ENCODE measurements around the gene RERE. TPM values are rescaled to one million over a fixed set of nuclear protein-coding genes. Genes with fewer than 3 reads are reported as not detected.

Gene RERE
- total RNA-seq, 3 donors from 2014 or later = 99.5 to 204 (median 174) TPM

DNA sequence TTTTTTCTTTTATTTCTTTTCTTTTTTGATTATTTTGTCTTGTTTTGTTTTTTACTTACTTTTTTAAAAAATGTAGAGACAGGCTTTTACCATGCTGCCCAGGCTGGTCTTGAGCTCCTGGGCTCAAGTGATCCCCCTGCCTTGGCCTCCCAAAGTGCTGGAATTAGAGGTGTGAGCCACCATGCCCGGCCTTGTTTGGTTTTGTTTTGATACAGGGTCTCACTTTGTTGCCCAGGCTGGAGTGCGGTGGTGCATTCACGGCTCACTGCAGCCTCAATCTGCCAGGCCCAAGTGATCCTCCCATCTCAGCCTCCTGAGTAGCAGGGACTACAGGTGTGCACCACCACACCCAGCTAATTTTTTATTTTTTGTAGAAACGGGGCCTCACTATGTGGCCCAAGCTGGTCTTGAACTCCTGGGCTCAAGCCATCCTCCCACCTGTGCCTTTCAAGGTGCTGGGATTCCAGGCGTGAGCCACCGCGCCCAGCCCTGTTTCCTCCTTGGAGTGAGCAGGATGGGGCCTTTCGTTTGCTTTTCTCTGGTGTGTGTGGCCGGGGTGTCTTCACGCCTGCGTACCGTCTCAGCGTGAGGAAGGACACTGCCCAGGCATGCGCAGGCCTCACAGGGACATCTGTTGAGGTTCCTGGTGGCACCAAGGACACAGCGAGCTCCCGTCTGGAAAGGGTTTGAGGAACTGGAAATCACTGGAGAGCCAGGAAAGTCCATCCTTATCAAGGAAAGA is 484.0 kb downstream of the RERE start:
- intact Hi-C loops (cut with DNase I, micrococcal nuclease) = no loop called here
- no peak for DNase-seq
- no peak overlapping the region for H3K4me3 ChIP-seq
- H3K9me3 ChIP-seq = no peaks in the 10 kb centered on the region
- ATAC-seq = no peak
- H3K4me1 ChIP-seq (ENCODE audit: low read depth) = no peaks in the 10 kb centered on the region
- H3K36me3 ChIP-seq (ENCODE audit: low read depth) = no peaks in the 10 kb centered on the region
- TF ChIP-seq, protein P1, sequence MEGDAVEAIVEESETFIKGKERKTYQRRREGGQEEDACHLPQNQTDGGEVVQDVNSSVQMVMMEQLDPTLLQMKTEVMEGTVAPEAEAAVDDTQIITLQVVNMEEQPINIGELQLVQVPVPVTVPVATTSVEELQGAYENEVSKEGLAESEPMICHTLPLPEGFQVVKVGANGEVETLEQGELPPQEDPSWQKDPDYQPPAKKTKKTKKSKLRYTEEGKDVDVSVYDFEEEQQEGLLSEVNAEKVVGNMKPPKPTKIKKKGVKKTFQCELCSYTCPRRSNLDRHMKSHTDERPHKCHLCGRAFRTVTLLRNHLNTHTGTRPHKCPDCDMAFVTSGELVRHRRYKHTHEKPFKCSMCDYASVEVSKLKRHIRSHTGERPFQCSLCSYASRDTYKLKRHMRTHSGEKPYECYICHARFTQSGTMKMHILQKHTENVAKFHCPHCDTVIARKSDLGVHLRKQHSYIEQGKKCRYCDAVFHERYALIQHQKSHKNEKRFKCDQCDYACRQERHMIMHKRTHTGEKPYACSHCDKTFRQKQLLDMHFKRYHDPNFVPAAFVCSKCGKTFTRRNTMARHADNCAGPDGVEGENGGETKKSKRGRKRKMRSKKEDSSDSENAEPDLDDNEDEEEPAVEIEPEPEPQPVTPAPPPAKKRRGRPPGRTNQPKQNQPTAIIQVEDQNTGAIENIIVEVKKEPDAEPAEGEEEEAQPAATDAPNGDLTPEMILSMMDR (IDR thresholded peaks at IDR 0.05) = no peak

DNA sequence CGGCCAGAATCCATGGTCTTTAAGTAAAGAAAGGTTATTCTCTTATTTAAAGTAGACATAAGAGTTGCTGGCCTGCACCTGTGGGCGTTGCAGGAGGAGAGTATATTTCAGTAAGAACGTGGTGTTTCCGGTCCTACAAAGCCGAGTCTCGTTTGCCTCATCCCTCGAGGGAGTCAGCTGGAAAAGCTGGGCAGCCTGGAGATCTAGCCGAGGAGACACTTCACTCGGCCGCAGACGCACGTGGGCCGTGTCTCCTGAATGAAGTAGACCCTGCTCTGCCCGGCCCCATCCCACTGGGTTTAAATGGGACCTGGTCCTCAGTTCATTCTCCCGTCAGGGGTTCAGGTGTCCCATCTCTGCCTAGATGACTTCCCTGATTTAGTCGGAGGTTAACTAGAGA is 484.6 kb downstream of the RERE start:
- ATAC-seq = no peak
- intact Hi-C loops (cut with DNase I, micrococcal nuclease) = no loop called here
- TF ChIP-seq, protein P1 (IDR thresholded peaks at IDR 0.05) = no peak
- DNase-seq = no peak
- H3K9me3 ChIP-seq = no peaks in the 10 kb centered on the region
- no peaks in the 10 kb centered on the region for H3K4me1 ChIP-seq (ENCODE audit: low read depth)
- H3K4me3 ChIP-seq = no peak overlapping the region
- H3K36me3 ChIP-seq (ENCODE audit: low read depth) = no peaks in the 10 kb centered on the region

DNA sequence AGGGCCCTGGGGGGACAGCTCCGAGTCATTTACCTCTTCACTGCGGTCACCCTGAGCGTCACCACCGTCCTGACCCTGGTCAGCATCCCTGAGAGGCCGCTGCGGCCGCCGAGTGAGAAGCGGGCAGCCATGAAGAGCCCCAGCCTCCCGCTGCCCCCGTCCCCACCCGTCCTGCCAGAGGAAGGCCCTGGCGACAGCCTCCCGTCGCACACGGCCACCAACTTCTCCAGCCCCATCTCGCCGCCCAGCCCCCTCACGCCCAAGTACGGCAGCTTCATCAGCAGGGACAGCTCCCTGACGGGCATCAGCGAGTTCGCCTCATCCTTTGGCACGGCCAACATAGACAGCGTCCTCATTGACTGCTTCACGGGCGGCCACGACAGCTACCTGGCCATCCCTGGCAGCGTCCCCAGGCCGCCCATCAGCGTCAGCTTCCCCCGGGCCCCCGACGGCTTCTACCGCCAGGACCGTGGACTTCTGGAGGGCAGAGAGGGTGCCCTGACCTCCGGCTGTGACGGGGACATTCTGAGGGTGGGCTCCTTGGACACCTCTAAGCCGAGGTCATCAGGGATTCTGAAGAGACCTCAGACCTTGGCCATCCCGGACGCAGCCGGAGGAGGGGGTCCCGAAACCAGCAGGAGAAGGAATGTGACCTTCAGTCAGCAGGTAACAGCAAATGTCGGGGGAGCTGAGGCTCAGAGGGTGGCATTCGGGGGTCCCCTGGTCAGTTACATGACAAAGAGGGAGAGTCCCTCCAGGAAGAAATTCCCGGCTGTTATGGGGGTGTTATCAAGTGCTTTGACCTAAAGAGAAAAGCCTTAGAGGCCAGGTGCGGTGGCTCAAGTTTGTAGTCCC is 486.9 kb downstream of the RERE start:
- DNase-seq = no peak
- intact Hi-C loops (cut with DNase I, micrococcal nuclease) = no loop called here
- TF ChIP-seq, protein P1 (IDR thresholded peaks at IDR 0.05) = no peak
- Histone ChIP-seq H3K9me3 (no peaks in the 10 kb centered on the region), H3K4me1 (ENCODE audit: low read depth) (no peaks in the 10 kb centered on the region), H3K4me3 (no peak overlapping the region), H3K36me3 (ENCODE audit: low read depth) (no peaks in the 10 kb centered on the region)
- no peak for ATAC-seq

DNA sequence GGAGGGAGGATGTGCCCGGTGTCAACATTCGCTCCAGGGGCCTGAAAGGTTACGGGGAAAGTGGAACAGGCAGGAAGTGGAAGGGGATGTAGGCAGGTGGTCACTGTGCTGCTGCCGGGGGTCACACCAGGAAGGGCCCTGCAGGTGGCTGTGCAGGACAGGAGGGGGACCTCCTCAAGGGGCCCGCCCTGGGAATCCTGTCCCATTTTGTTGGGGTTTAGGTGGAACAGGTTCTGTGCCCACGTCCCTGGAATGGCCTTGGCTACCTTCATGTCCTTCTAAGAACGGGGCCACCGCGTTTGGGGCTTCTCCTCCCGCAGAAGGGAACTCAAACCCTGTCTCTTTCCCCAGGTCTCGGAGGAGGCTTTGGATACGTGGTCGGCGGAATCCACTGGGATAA is 487.6 kb downstream of the RERE start:
- ATAC-seq = no peak
- TF ChIP-seq, protein P1 (IDR thresholded peaks at IDR 0.05) = no peak
- intact Hi-C loops (cut with DNase I, micrococcal nuclease) = no loop called here

DNA sequence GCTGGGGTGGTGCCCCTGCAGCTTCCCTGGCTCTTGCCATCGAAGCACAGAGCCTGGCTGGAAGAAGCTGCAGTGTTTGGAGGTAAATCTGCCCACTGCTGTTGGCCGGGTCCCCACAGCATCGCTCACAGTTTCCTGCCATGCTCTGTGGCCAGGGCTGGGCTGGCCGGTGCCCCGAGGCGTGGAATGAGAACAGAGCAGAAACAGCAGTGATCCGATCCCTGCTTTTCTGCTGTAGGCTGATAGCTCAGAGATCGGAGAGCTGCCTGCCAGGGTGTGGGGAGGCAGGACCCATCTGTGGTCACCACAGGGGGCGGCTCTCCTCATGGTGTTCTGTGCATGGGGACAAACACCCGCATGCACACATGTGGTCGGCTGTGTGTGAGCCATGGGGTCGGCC is 488.0 kb downstream of the RERE start:
- TF ChIP-seq, protein P1 (IDR thresholded peaks at IDR 0.05) = no peak
- no peaks in the 10 kb centered on the region for H3K36me3 ChIP-seq (ENCODE audit: low read depth)
- H3K4me1 ChIP-seq (ENCODE audit: low read depth) = no peaks in the 10 kb centered on the region
- no peak overlapping the region for H3K4me3 ChIP-seq
- no peak for ATAC-seq
- H3K9me3 ChIP-seq = no peaks in the 10 kb centered on the region
- DNase-seq = no peak
- intact Hi-C loops (cut with DNase I, micrococcal nuclease) = no loop called here

More for the DNA sequence above, 487.6 kb downstream of the RERE start:
- Histone ChIP-seq H3K36me3 (ENCODE audit: low read depth) (no peaks in the 10 kb centered on the region), H3K9me3 (no peaks in the 10 kb centered on the region), H3K4me3 (no peak overlapping the region), H3K4me1 (ENCODE audit: low read depth) (no peaks in the 10 kb centered on the region)
- no peak for DNase-seq

All from mucosa of descending colon (tissue), 3 donors.